ENCODE results near the gene SLC35G6.
"Not testable (repeated sequence)": the region's sequence is repeated elsewhere in the genome, so short reads cannot be mapped to it uniquely, and the experiment has no call there.

The SLC35G6 gene

GRCh38 chr17:7479213-7480088 lies 1.8 kb upstream of the SLC35G6 start, which contains the start of gene ZBTB4:
Gene ZBTB4, minus strand, starts transcription at chr17:7479631. Its CDS starts 12,830 bp downstream, at chr17:7466801.
- no peak for DNase-seq

- no peak for DNase-seq
Measured at GRCh38 chr17:7480089-7480384, 1.2 kb upstream of the SLC35G6 start.

GRCh38 chr17:7481842-7482741 lies 846 bp downstream of the SLC35G6 start:
- not testable (repeated sequence) for DNase-seq

GRCh38 chr17:7482742-7483088 lies 1.5 kb downstream of the SLC35G6 start:
- DNase-seq, result not testable (repeated sequence)

GRCh38 chr17:7483255-7484066 lies 2.2 kb downstream of the SLC35G6 start:
- peak; percentile 80 for DNase-seq

- DNase-seq, result peak; percentile 82
Measured at GRCh38 chr17:7484067-7484918, 3.0 kb downstream of the SLC35G6 start, which contains the start of gene POLR2A. Gene POLR2A, plus strand, starts transcription at chr17:7484366.

- peak; percentile 9 for DNase-seq
Measured at GRCh38 chr17:7484919-7485377, 3.7 kb downstream of the SLC35G6 start.

GRCh38 chr17:7486181-7486580 lies 4.9 kb downstream of the SLC35G6 start:
- DNase-seq, result no peak

- no peak for DNase-seq
Measured at GRCh38 chr17:7490144-7490543, 8.9 kb downstream of the SLC35G6 start.

- no peak for DNase-seq
Measured at GRCh38 chr17:7491583-7491982, 10.3 kb downstream of the SLC35G6 start.

GRCh38 chr17:7493941-7494340 lies 12.7 kb downstream of the SLC35G6 start:
- DNase-seq, result no peak

- no peak for DNase-seq
Measured at GRCh38 chr17:7495906-7496434, 14.7 kb downstream of the SLC35G6 start.

- DNase-seq, result no peak
Measured at GRCh38 chr17:7496470-7497183, 15.4 kb downstream of the SLC35G6 start.

GRCh38 chr17:7497228-7497627 lies 16.0 kb downstream of the SLC35G6 start:
- DNase-seq, result no peak

GRCh38 chr17:7497636-7498035 lies 16.4 kb downstream of the SLC35G6 start:
- DNase-seq, result no peak

GRCh38 chr17:7499161-7499560 lies 17.9 kb downstream of the SLC35G6 start:
- no peak for DNase-seq

GRCh38 chr17:7501729-7502128 lies 20.5 kb downstream of the SLC35G6 start:
- DNase-seq, result no peak

- DNase-seq, result no peak
Measured at GRCh38 chr17:7502171-7502847, 21.1 kb downstream of the SLC35G6 start.

GRCh38 chr17:7502987-7503386 lies 21.7 kb downstream of the SLC35G6 start:
- DNase-seq, result no peak

GRCh38 chr17:7503521-7503920 lies 22.3 kb downstream of the SLC35G6 start:
- no peak for DNase-seq

Data from NCI-H2029 (cell line).